K562 (cell line): ENCODE data around the gene PIH1D1. TPM values are rescaled to one million over a fixed set of nuclear protein-coding genes. Genes with fewer than 3 reads are reported as not detected.

ENCODE experiments used
- AFF4 ChIP-seq: sonication (generic); formaldehyde crosslinking; IDR thresholded peaks from 2 replicates; pipeline ENCODE4 v1.8.0; 2023; ENCODE audit warnings: mild to moderate bottlenecking, missing genetic modification reagents
- DLX4 ChIP-seq: fragments of 250-450 bp; sonication (Bioruptor Pico); IDR thresholded peaks from 2 replicates; pipeline ENCODE4 v1.6.1; 2021; ENCODE audit warnings: mild to moderate bottlenecking
- EGR1 ChIP-seq: fragments of 450-650 bp; conservative IDR thresholded peaks from 2 replicates; pipeline ENCODE4 v1.6.1; 2017; ENCODE audit warnings: mild to moderate bottlenecking
- ERF ChIP-seq: fragments of 450-650 bp; formaldehyde crosslinking; IDR thresholded peaks from 2 replicates; pipeline ENCODE4 v1.4.0; 2020; ENCODE audit warnings: mild to moderate bottlenecking, mixed read lengths
- JUN ChIP-seq, 2 experiments: sonication (generic) in 1 of 2; formaldehyde crosslinking in 1 of 2; IDR thresholded peaks; 2 replicates each; pipeline versions ENCODE4 v1.6.1 to v1.8.0; 2012 to 2022; ENCODE audit warnings: borderline replicate concordance in 2 of 2, mild to moderate bottlenecking in 2 of 2, improper control_type of control experiment in 1 of 2, low read depth in 1 of 2, low read length in 1 of 2, missing genetic modification reagents in 1 of 2
- JUND ChIP-seq, 2 experiments: IDR thresholded peaks; 2 replicates in 1 of 2; 3 replicates in 1 of 2; pipeline ENCODE4 v1.6.1; 2011; ENCODE audit warnings: borderline replicate concordance in 2 of 2, low read depth in 2 of 2, low read length in 2 of 2, improper control_type of control experiment in 1 of 2, missing biosample characterization in 1 of 2, missing genetic modification characterization in 1 of 2, missing genetic modification reagents in 1 of 2
- KDM1A ChIP-seq, 2 experiments: fragments of 450-650 bp; IDR thresholded peaks; 2 replicates each; pipeline ENCODE4 v1.6.1; 2016; ENCODE audit warnings: mild to moderate bottlenecking in 2 of 2
- LEF1 ChIP-seq: fragments of 450-650 bp; IDR thresholded peaks from 2 replicates; pipeline ENCODE4 v1.6.1; 2016; ENCODE audit warnings: mild to moderate bottlenecking
- MEF2D ChIP-seq: conservative IDR thresholded peaks from 2 replicates; pipeline ENCODE4 v1.6.1; 2016; ENCODE audit warnings: low read depth, missing genetic modification characterization, missing compliant biosample characterization
- NR2C2 ChIP-seq, 2 experiments: fragments of 200-800 bp in 1 of 2; sonication (Bioruptor generic) in 1 of 2; sonication (generic) in 1 of 2; formaldehyde crosslinking in 1 of 2; IDR thresholded peaks; 2 replicates each; pipeline versions ENCODE4 v1.6.1 to v1.8.0; 2016 to 2022; ENCODE audit warnings: mild to moderate bottlenecking in 1 of 2, missing compliant biosample characterization in 1 of 2, missing genetic modification characterization in 1 of 2, missing genetic modification reagents in 1 of 2
- PHF8 ChIP-seq: fragments of 200-600 bp; sonication (generic); IDR thresholded peaks from 2 replicates; pipeline ENCODE4 v1.6.1; 2012; ENCODE audit warnings: mixed run types, mild to moderate bottlenecking, inconsistent platforms, low read length, moderate library complexity, borderline replicate concordance
- PTTG1 ChIP-seq: fragments of 450-650 bp; IDR thresholded peaks from 2 replicates; pipeline ENCODE4 v1.6.1; 2016; ENCODE audit warnings: low read depth, mild to moderate bottlenecking, missing genetic modification characterization, missing compliant biosample characterization
- RB1 ChIP-seq: fragments of 450-650 bp; IDR thresholded peaks from 2 replicates; pipeline ENCODE4 v1.6.1; 2017; ENCODE audit warnings: low read depth, mild to moderate bottlenecking
- RBBP5 ChIP-seq: fragments of 200-600 bp; sonication (generic); IDR thresholded peaks from 2 replicates; pipeline ENCODE4 v1.6.1; 2012; ENCODE audit warnings: borderline replicate concordance, mild to moderate bottlenecking, low read length, control low read depth, inconsistent platforms; ENCODE audit not compliant: insufficient read depth, poor library complexity, severe bottlenecking
- SRSF1 ChIP-seq: fragments of 200-400 bp; formaldehyde crosslinking; IDR thresholded peaks from 2 replicates; pipeline ENCODE4 v1.6.1; 2017; ENCODE audit warnings: mild to moderate bottlenecking, low read depth, low read length, moderate library complexity
- USF2 ChIP-seq: sonication (generic); formaldehyde crosslinking; IDR thresholded peaks from 2 replicates; pipeline ENCODE4 v1.5.0; 2020; ENCODE audit warnings: missing genetic modification reagents
- ZBTB11 ChIP-seq, 3 experiments: fragments of 200-800 bp in 1 of 3; fragments of 250-450 bp in 1 of 3; fragments of 450-650 bp in 1 of 3; sonication (Bioruptor Pico) in 1 of 3; sonication (Bioruptor generic) in 1 of 3; formaldehyde crosslinking in 1 of 3; IDR thresholded peaks; 2 replicates each; pipeline versions ENCODE4 v1.6.1 to v1.8.0; 2016 to 2022; ENCODE audit warnings: mild to moderate bottlenecking in 2 of 3, missing genetic modification characterization in 2 of 3, missing compliant biosample characterization in 1 of 3, moderate library complexity in 1 of 3
- polyA plus RNA-seq, 8 experiments: library from polyadenylated mRNA; depleted of rRNA in 4 of 8; stranded (reverse) in 5 of 8; unstranded in 3 of 8; fragments of >200 nt; fragmentation: Nextera tagmentation in 2 of 8; fragmentation: Illumina TruSeq in 1 of 8; extraction: Ambion mirVana in 2 of 8; extraction: Trizol in 1 of 8; gene quantifications; 2 replicates each; pipeline versions ENCODE4 v1.2.1 to v1.2.3, GENCODE V29; 2011 to 2014; ENCODE audit warnings: inconsistent platforms in 1 of 8, missing spikeins in 1 of 8
- total RNA-seq, 7 experiments: library from RNA; depleted of rRNA in 6 of 7; stranded (reverse); fragments of >200 nt in 6 of 7; fragmentation: Illumina TruSeq in 2 of 7; extraction: Trizol in 2 of 7; gene quantifications; 2 replicates each; pipeline versions ENCODE4 v1.2.1 to v1.2.3, GENCODE V29; 2011 to 2021; ENCODE audit warnings: low replicate concordance in 1 of 7

The PIH1D1 gene
- total and polyA plus RNA-seq, 9 of the 15 experiments (the other 6 are each of a cell fraction or from before 2014, with no cell fraction given) = 26.5 to 224 (median 137) TPM

- TF ChIP-seq JUN (IDR thresholded peaks at IDR 0.05; ENCODE audit: borderline replicate concordance, low read depth, low read length) (no peak), JUN (CRISPR knock-in tag; IDR thresholded peaks at IDR 0.05; ENCODE audit: borderline replicate concordance) (no peak), AFF4 (no peak), DLX4 (CRISPR knock-in tag) (no peak), PHF8 (no peak), PTTG1 (tag) (no peak), USF2 (CRISPR knock-in tag) (no peak), NR2C2 (CRISPR knock-in tag; IDR thresholded peaks at IDR 0.05) (no peak), NR2C2 (tag; IDR thresholded peaks at IDR 0.05) (peak; percentile 90), SRSF1 (no peak), LEF1 (no peak), ERF (CRISPR knock-in tag) (no peak), JUND (IDR thresholded peaks at IDR 0.05; ENCODE audit: borderline replicate concordance, low read depth, low read length) (no peak), JUND (tag; IDR thresholded peaks at IDR 0.05; ENCODE audit: borderline replicate concordance, low read depth, low read length) (peak; percentile 30; the same call in 1 of the 3 replicates), EGR1 (no peak), RB1 (no peak), RBBP5 (no peak), ZBTB11 (CRISPR knock-in tag; IDR thresholded peaks at IDR 0.05) (no peak), KDM1A (IDR thresholded peaks at IDR 0.05) (no peak), MEF2D (0 out of 2 replicates have a peak, but pooled peaks have one; percentile 29)
Measured at GRCh38 chr19:49409441-49410029, 42.1 kb downstream of the PIH1D1 start (continued).
